H1 (cell line): ENCODE measurements around the gene ISOC1. TPM values are rescaled to one million over a fixed set of nuclear protein-coding genes. Genes with fewer than 3 reads are reported as not detected.

Experiments
- CTCF ChIA-PET: fragments of 300-600 bp; sonication (Branson Sonifier 250); formaldehyde crosslinking; loops from one replicate; lab custom pipeline; 2021; ENCODE audit not compliant: partially characterized antibody; lab: Charles Lee
- POLR2A ChIA-PET: fragments of 300-600 bp; sonication (Branson Sonifier 250); formaldehyde crosslinking; loops from one replicate; lab custom pipeline; 2021; ENCODE audit warnings: inconsistent platforms; ENCODE audit not compliant: partially characterized antibody; lab: Charles Lee
- DNase-seq, 2 experiments: peaks; one replicate each; pipeline versions ENCODE4 v3.0.0 to v3.0.0-alpha.2; 2010 to 2022; ENCODE audit warnings: low spot score in 2 of 2, low read depth in 1 of 2, mixed read lengths in 1 of 2
- FAIRE-seq: peaks from 2 replicates; lab custom pipeline; 2011; peaks lifted over from hg19 to GRCh38; lab: Jason Lieb, UNC
- H2AFZ ChIP-seq: 2 replicates; pipeline ENCODE4 v1.8.1; 2012; ENCODE audit warnings: low read length, inconsistent platforms
- H2AK5ac ChIP-seq: 2 replicates; pipeline ENCODE4 v1.6.1; 2013; ENCODE audit warnings: low read depth, low read length
- H2BK120ac ChIP-seq: replicated peaks from 2 replicates; pipeline ENCODE3; 2013; ENCODE audit warnings: low read depth, low read length, inconsistent platforms
- H2BK12ac ChIP-seq: 2 replicates; pipeline ENCODE4 v1.6.1; 2013; ENCODE audit warnings: low read depth, low read length
- H2BK15ac ChIP-seq: 2 replicates; pipeline ENCODE4 v1.6.1; 2013; ENCODE audit warnings: low read length
- H2BK20ac ChIP-seq: 2 replicates; pipeline ENCODE4 v1.6.1; 2013; ENCODE audit warnings: low read length
- H2BK5ac ChIP-seq: 2 replicates; pipeline ENCODE4 v1.6.1; 2013; ENCODE audit warnings: low read depth, low read length
- H3K14ac ChIP-seq: 2 replicates; pipeline ENCODE4 v1.6.1; 2013; ENCODE audit warnings: inconsistent platforms; ENCODE audit not compliant: insufficient read length
- H3K18ac ChIP-seq: 2 replicates; pipeline ENCODE4 v1.6.1; 2013; ENCODE audit warnings: low read length; ENCODE audit errors: extremely low read depth
- H3K23ac ChIP-seq: 2 replicates; pipeline ENCODE4 v1.6.1; 2013; ENCODE audit warnings: inconsistent platforms; ENCODE audit not compliant: insufficient read length
- H3K23me2 ChIP-seq: 2 replicates; pipeline ENCODE4 v1.6.1; 2013; ENCODE audit warnings: low read depth, low read length
- H3K27ac ChIP-seq: 2 replicates; pipeline ENCODE4 v1.6.1; 2011; ENCODE audit warnings: low read depth, low read length, inconsistent platforms
- H3K27me3 ChIP-seq, 4 experiments: replicated peaks in 1 of 4; 1 replicate in 1 of 4; 2 replicates in 3 of 4; pipeline versions ENCODE4 v1.6.1 to v1.8.1; 2011 to 2013; ENCODE audit warnings: low read length in 3 of 4, mild to moderate bottlenecking in 3 of 4, inconsistent platforms in 2 of 4, mixed read lengths in 2 of 4, moderate library complexity in 1 of 4; ENCODE audit not compliant: control insufficient read depth in 3 of 4, insufficient read depth in 3 of 4; ENCODE audit errors: extremely low read depth in 1 of 4
- H3K36me3 ChIP-seq, 4 experiments: 2 replicates each; pipeline versions ENCODE4 v1.6.1 to v1.8.1; 2011 to 2013; ENCODE audit warnings: mild to moderate bottlenecking in 4 of 4, low read length in 3 of 4, moderate library complexity in 2 of 4, control low read depth in 1 of 4, inconsistent platforms in 1 of 4; ENCODE audit not compliant: insufficient read depth in 4 of 4, control insufficient read depth in 2 of 4
- H3K4ac ChIP-seq: replicated peaks from 2 replicates; pipeline ENCODE3; 2013; ENCODE audit warnings: low read length, low read depth, mixed read lengths, inconsistent platforms; ENCODE audit not compliant: insufficient read length
- H3K4me1 ChIP-seq, 4 experiments: replicated peaks in 1 of 4; 1 replicate in 1 of 4; 2 replicates in 3 of 4; pipeline versions ENCODE4 v1.6.1 to v1.8.1; 2011 to 2013; ENCODE audit warnings: low read length in 3 of 4, inconsistent platforms in 2 of 4, mixed read lengths in 1 of 4; ENCODE audit not compliant: insufficient read depth in 4 of 4, control insufficient read depth in 3 of 4
- H3K4me2 ChIP-seq, 2 experiments: 2 replicates each; pipeline versions ENCODE4 v1.6.1 to v1.8.1; 2011 to 2013; ENCODE audit warnings: low read depth in 2 of 2, low read length in 2 of 2, control low read depth in 1 of 2, inconsistent platforms in 1 of 2, mild to moderate bottlenecking in 1 of 2; ENCODE audit not compliant: insufficient read depth in 1 of 2
- H3K4me3 ChIP-seq, 4 experiments: fragments of 200-600, 300-600 bp in 1 of 4; sonication (generic), shearing (Covaris generic), sonication (Bioruptor Twin) in 1 of 4; 2 replicates each; pipeline versions ENCODE4 v1.5.1 to v1.8.1; 2011 to 2016; ENCODE audit warnings: low read length in 4 of 4, low read depth in 3 of 4, control low read depth in 2 of 4, inconsistent platforms in 2 of 4, mild to moderate bottlenecking in 2 of 4, mixed read lengths in 1 of 4, moderate library complexity in 1 of 4; ENCODE audit not compliant: insufficient read depth in 2 of 4; ENCODE audit errors: extremely low read depth in 1 of 4
- H3K56ac ChIP-seq: replicated peaks from 2 replicates; pipeline ENCODE3; 2013; ENCODE audit warnings: low read depth, mild to moderate bottlenecking, mixed read lengths, low read length, inconsistent platforms; ENCODE audit not compliant: insufficient read length
- H3K79me1 ChIP-seq: 2 replicates; pipeline ENCODE4 v1.6.1; 2013; ENCODE audit warnings: low read depth, low read length, control low read depth
- H3K79me2 ChIP-seq, 2 experiments: 2 replicates each; pipeline versions ENCODE4 v1.6.1 to v1.8.1; 2012 to 2013; ENCODE audit warnings: low read length in 2 of 2, mild to moderate bottlenecking in 2 of 2, inconsistent platforms in 1 of 2; ENCODE audit not compliant: insufficient read depth in 2 of 2, control insufficient read depth in 1 of 2
- H3K9ac ChIP-seq, 4 experiments: replicated peaks in 1 of 4; 1 replicate in 1 of 4; 2 replicates in 3 of 4; pipeline versions ENCODE4 v1.6.1 to v1.8.1; 2011 to 2013; ENCODE audit warnings: low read depth in 3 of 4, low read length in 3 of 4, control low read depth in 2 of 4, mild to moderate bottlenecking in 2 of 4, moderate library complexity in 2 of 4, inconsistent platforms in 1 of 4; ENCODE audit errors: extremely low read depth in 1 of 4
- H3K9me3 ChIP-seq, 2 experiments: 2 replicates each; pipeline versions ENCODE4 v1.6.1 to v1.8.1; 2012 to 2013; ENCODE audit warnings: mild to moderate bottlenecking in 2 of 2, moderate library complexity in 2 of 2, control low read depth in 1 of 2, inconsistent platforms in 1 of 2, low read depth in 1 of 2, low read length in 1 of 2, mixed read lengths in 1 of 2; ENCODE audit not compliant: insufficient read depth in 2 of 2
- H4K20me1 ChIP-seq, 2 experiments: replicated peaks in 1 of 2; 2 replicates each; pipeline versions ENCODE3 to v1.8.1; 2011 to 2013; ENCODE audit warnings: inconsistent platforms in 2 of 2, low read length in 2 of 2, mild to moderate bottlenecking in 1 of 2; ENCODE audit not compliant: insufficient read depth in 2 of 2, control insufficient read depth in 1 of 2
- H4K5ac ChIP-seq: 2 replicates; pipeline ENCODE4 v1.6.1; 2013; ENCODE audit warnings: low read length, low read depth, mixed read lengths, inconsistent platforms; ENCODE audit not compliant: insufficient read length
- H4K8ac ChIP-seq: 2 replicates; pipeline ENCODE4 v1.8.0; 2013; ENCODE audit warnings: mild to moderate bottlenecking, moderate library complexity, low read length, inconsistent platforms; ENCODE audit not compliant: insufficient read depth; ENCODE audit errors: extremely low read depth
- H4K91ac ChIP-seq: replicated peaks from 2 replicates; pipeline ENCODE3; 2013; ENCODE audit warnings: low read length, mixed read lengths, inconsistent platforms; ENCODE audit not compliant: insufficient read length
- CBX5 ChIP-seq: fragments of 300-800, 300-1000 bp; sonication (generic); IDR thresholded peaks from 2 replicates; pipeline ENCODE4 v1.7.1; 2016; ENCODE audit warnings: antibody characterized with exemption, low read length, low read depth
- CBX8 ChIP-seq: fragments of 300-800, 300-1000 bp; sonication (generic); IDR thresholded peaks from 2 replicates; pipeline ENCODE4 v1.7.1; 2016; ENCODE audit warnings: low read depth, low read length, borderline replicate concordance
- CEBPB ChIP-seq: IDR thresholded peaks from 2 replicates; pipeline ENCODE4 v1.6.1; 2012; ENCODE audit warnings: low read depth, low read length
- CHD1 ChIP-seq: IDR thresholded peaks from 2 replicates; pipeline ENCODE4 v1.6.1; 2012; ENCODE audit warnings: low read depth, low read length, improper control_type of control experiment
- CTBP2 ChIP-seq: IDR thresholded peaks from 2 replicates; pipeline ENCODE4 v1.7.0; 2011; ENCODE audit warnings: borderline replicate concordance, mild to moderate bottlenecking, moderate library complexity, mixed read lengths, low read length; ENCODE audit not compliant: insufficient read depth, insufficient read length
- KDM4A ChIP-seq: IDR thresholded peaks from one replicate; pipeline ENCODE4 v1.7.1; 2012; ENCODE audit warnings: low read depth, mild to moderate bottlenecking, moderate library complexity, low read length, inconsistent platforms; ENCODE audit not compliant: severe bottlenecking
- NANOG ChIP-seq: IDR thresholded peaks from 2 replicates; pipeline ENCODE4 v1.6.1; 2011; ENCODE audit warnings: low read length, low read depth, mild to moderate bottlenecking, inconsistent platforms; ENCODE audit not compliant: insufficient read depth, poor library complexity, severe bottlenecking
- POLR2A ChIP-seq, 2 experiments: IDR thresholded peaks; 1 replicate in 1 of 2; 2 replicates in 1 of 2; pipeline ENCODE4 v1.6.1; 2011; ENCODE audit warnings: low read depth in 2 of 2, low read length in 2 of 2, mild to moderate bottlenecking in 2 of 2; ENCODE audit errors: control extremely low read depth in 1 of 2
- RXRA ChIP-seq: IDR thresholded peaks from 2 replicates; pipeline ENCODE4 v1.6.1; 2011; ENCODE audit warnings: low read depth, mild to moderate bottlenecking, low read length, moderate library complexity; ENCODE audit not compliant: insufficient read depth
- SP1 ChIP-seq: IDR thresholded peaks from 2 replicates; pipeline ENCODE4 v1.6.1; 2011; ENCODE audit warnings: low read depth, low read length
- SP2 ChIP-seq: IDR thresholded peaks from 2 replicates; pipeline ENCODE4 v1.6.1; 2012; ENCODE audit warnings: mild to moderate bottlenecking, low read length, inconsistent platforms
- SUZ12 ChIP-seq: fragments of 200-600 bp; sonication (generic); IDR thresholded peaks from 2 replicates; pipeline ENCODE4 v1.6.1; 2012; ENCODE audit warnings: mild to moderate bottlenecking, inconsistent platforms, low read length, moderate library complexity, mixed read lengths
- TEAD4 ChIP-seq: IDR thresholded peaks from 2 replicates; pipeline ENCODE4 v1.6.1; 2012; ENCODE audit warnings: low read depth, low read length, inconsistent platforms, mixed read lengths
- WGBS, 2 experiments: shearing (Covaris generic) in 1 of 2; methylation state at CpG; one replicate each; pipeline versions ENCODE4 v1.1.6 to v1.1.7; 2013 to 2015; ENCODE audit warnings: low lambda C conversion rate in 2 of 2, mixed read lengths in 2 of 2, inconsistent platforms in 1 of 2, low coverage in 1 of 2, missing lambda C conversion rate in 1 of 2; ENCODE audit not compliant: insufficient replicate concordance in 2 of 2, insufficient coverage in 1 of 2, insufficient read length in 1 of 2; ENCODE audit errors: extremely low coverage in 1 of 2, missing lambda C conversion rate in 1 of 2; 5-methylcytosine and 5-hydroxymethylcytosine counted together
- polyA plus RNA-seq, 7 experiments: library from polyadenylated mRNA; depleted of rRNA in 3 of 7; stranded (reverse) in 5 of 7; unstranded in 2 of 7; fragments of >200 nt in 5 of 7; fragments of 200-250 nt in 2 of 7; gene quantifications; 1 replicate in 5 of 7; 2 replicates in 1 of 7; 4 replicates in 1 of 7; pipeline versions ENCODE4 v1.2.1 to v1.2.3, GENCODE V29; 2011 to 2013; ENCODE audit warnings: missing spikeins in 2 of 7, mixed read lengths in 2 of 7
- total RNA-seq: library from RNA; stranded (reverse); fragmentation: NEBNext Ultra II Directional; extraction: Animal tissue kit (Norgen Biotek cat#: 25700); gene quantifications from 2 replicates; pipeline ENCODE4 v1.2.1, GENCODE V29; 2021

ISOC1 gene
- total and polyA plus RNA-seq, 2 of the 8 experiments (the other 6 are each of a cell fraction or from before 2014, with no cell fraction given): 27.7 to 34.9 TPM

DNA sequence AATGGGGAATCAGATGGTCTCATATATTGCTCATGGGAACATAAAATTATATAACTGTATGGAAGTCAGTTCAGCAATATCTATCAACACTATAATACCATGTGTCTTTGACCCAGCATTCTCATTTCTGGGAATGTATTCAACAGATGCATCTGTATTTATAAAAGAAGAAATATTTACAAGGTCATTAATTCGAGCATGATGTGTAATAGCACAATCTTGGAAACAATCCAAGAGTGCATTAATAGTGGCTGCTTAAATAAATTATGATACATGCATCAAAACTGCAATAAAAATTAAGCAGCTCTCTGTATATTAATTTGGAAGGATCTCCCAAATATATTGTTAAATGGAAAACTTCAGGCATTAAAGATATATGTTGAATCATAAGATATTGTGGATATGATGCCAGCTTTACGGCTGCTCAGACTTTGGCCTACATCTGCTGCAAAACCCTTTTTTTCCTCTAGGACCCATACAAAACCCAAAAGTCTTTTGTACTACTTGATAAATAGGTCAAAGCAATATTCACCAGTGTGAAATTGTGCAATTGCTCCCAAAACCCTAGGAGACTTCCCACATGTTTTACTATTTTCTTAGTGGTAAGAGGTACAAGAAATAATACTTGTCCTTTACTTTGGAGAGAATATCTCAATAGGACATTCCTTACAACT lies 45.3 kb upstream of the ISOC1 start:
- Histone ChIP-seq H3K79me2 (no peaks in the 10 kb centered on the region), H3K9me3 (no peaks in the 10 kb centered on the region), H3K9ac (no peak overlapping the region), H3K18ac (no peak overlapping the region), H3K56ac (no peak overlapping the region), H3K14ac (no peak overlapping the region), H3K23me2 (no peaks in the 10 kb centered on the region), H2BK5ac (no peak overlapping the region), H2BK120ac (no peak overlapping the region), H3K4me2 (no peak overlapping the region), H3K23ac (no peak overlapping the region), H2BK15ac (no peak overlapping the region), H4K5ac (no peak overlapping the region), H3K36me3 (no peaks in the 10 kb centered on the region), H3K79me1 (no peaks in the 10 kb centered on the region), H3K4ac (no peak overlapping the region), H3K4me3 (no peak overlapping the region), H2BK12ac (no peak overlapping the region), H4K91ac (no peak overlapping the region), H2AFZ (no peak overlapping the region), H4K8ac (no peak overlapping the region), H3K27me3 (no peaks in the 10 kb centered on the region), H3K27ac (no peak overlapping the region), H3K4me1 (no peaks in the 10 kb centered on the region), H2BK20ac (no peak overlapping the region), H2AK5ac (no peak overlapping the region), H4K20me1 (no peaks in the 10 kb centered on the region)
- DNase-seq (no peak), FAIRE-seq (no peak)
- ChIA-PET CTCF (no interaction called here), POLR2A (no interaction called here)
- WGBS, 2 experiments: 87% methylated on average over 2 of the region's 2 CpGs; no CpG with 5 or more reads in 1 of the 2 experiments
- TF ChIP-seq CTBP2 (no peak), CBX8 (no peak), KDM4A (no peak), RXRA (no peak), CEBPB (no peak), TEAD4 (no peak), CBX5 (no peak), SP1 (no peak), CHD1 (no peak), SP2 (no peak), POLR2A (IDR thresholded peaks at IDR 0.05; ENCODE audit: control extremely low read depth in 1 of 2, low read depth in 2 of 2, low read length in 2 of 2) (no peak), NANOG (no peak), SUZ12 (no peak)
